A549 (cell line): ENCODE data around the gene PID1. TPM values are rescaled to one million over a fixed set of nuclear protein-coding genes. Genes with fewer than 3 reads are reported as not detected.

ENCODE experiments used
- ATAC-seq, 2 experiments: fragments of 200-7000 bp in 1 of 2; fragments of >200 bp in 1 of 2; cut with Nextera tagmentation in 1 of 2; cut with Tn5 transposase in 1 of 2; 3 replicates each; pipeline versions ENCODE4 v1.8.0 to v1.9.1; 2018 to 2020; ENCODE audit warnings: mild to moderate bottlenecking in 1 of 2, moderate library complexity in 1 of 2
- CTCF ChIA-PET: fragments of 300-600 bp; sonication (Branson Sonifier 250); formaldehyde crosslinking; extraction: SDS; loops from one replicate; lab custom pipeline; 2021; ENCODE audit warnings: antibody characterized with exemption, inconsistent platforms; lab: Yijun Ruan, JAX
- POLR2A ChIA-PET: fragments of 350-600 bp; formaldehyde crosslinking; extraction: SDS; loops from one replicate; lab custom pipeline; 2021; ENCODE audit warnings: antibody characterized with exemption, inconsistent platforms; lab: Yijun Ruan, JAX
- DNase-seq, 2 experiments: peaks; one replicate each; pipeline versions ENCODE4 v3.0.0 to v3.0.0-alpha.2; 2011 to 2016; ENCODE audit warnings: low read depth in 1 of 2, low spot score in 1 of 2
- FAIRE-seq: peaks from 2 replicates; lab custom pipeline; 2011; peaks lifted over from hg19 to GRCh38; lab: Jason Lieb, UNC
- H3K27ac ChIP-seq, 2 experiments: fragments of >200 bp; sonication (Bioruptor Twin); formaldehyde crosslinking; 3 replicates each; pipeline ENCODE4 v1.5.1; 2016 to 2017
- H3K4me1 ChIP-seq: fragments of >200 bp; sonication (Bioruptor Twin); formaldehyde crosslinking; 3 replicates; pipeline ENCODE4 v1.6.1; 2016
- H3K4me2 ChIP-seq: fragments of >200 bp; sonication (Bioruptor Twin); formaldehyde crosslinking; 3 replicates; pipeline ENCODE4 v1.6.1; 2016
- H3K4me3 ChIP-seq: fragments of >200 bp; sonication (Bioruptor Twin); formaldehyde crosslinking; 3 replicates; pipeline ENCODE4 v1.5.1; 2016
- H3K9me3 ChIP-seq: fragments of >200 bp; sonication (Bioruptor Twin); formaldehyde crosslinking; 3 replicates; pipeline ENCODE4 v1.6.1; 2016
- ATOH8 ChIP-seq: fragments of 250-450 bp; sonication (Bioruptor Pico); IDR thresholded peaks from 2 replicates; pipeline ENCODE4 v1.5.0; 2020; ENCODE audit warnings: low read depth, mild to moderate bottlenecking, moderate library complexity
- BCL3 ChIP-seq: fragments of >200 bp; sonication (Bioruptor Twin); formaldehyde crosslinking; IDR thresholded peaks from 3 replicates; pipeline ENCODE4 v1.6.1; 2016
- BHLHE40 ChIP-seq: IDR thresholded peaks from 2 replicates; pipeline ENCODE4 v1.6.1; 2012; ENCODE audit warnings: low read depth, low read length, inconsistent platforms
- CBX2 ChIP-seq: fragments of 200-600 bp; sonication (generic); IDR thresholded peaks from 2 replicates; pipeline ENCODE4 v1.6.1; 2016; ENCODE audit warnings: low read depth, mild to moderate bottlenecking, borderline replicate concordance
- CEBPB ChIP-seq, 2 experiments: fragments of >200 bp in 1 of 2; sonication (Bioruptor Twin) in 1 of 2; formaldehyde crosslinking in 1 of 2; IDR thresholded peaks; 2 replicates each; pipeline ENCODE4 v1.6.1; 2012 to 2016
- CHD4 ChIP-seq: fragments of 200-600 bp; sonication (generic); IDR thresholded peaks from 2 replicates; pipeline ENCODE4 v1.6.1; 2016; ENCODE audit warnings: antibody characterized with exemption, mild to moderate bottlenecking, borderline replicate concordance
- CTCF ChIP-seq: fragments of >200 bp; sonication (Bioruptor Twin); formaldehyde crosslinking; IDR thresholded peaks from 3 replicates; pipeline ENCODE4 v1.5.1; 2016
- FOSB ChIP-seq: fragments of 250-450 bp; sonication (Bioruptor Pico); IDR thresholded peaks from 2 replicates; pipeline ENCODE4 v1.5.0; 2020; ENCODE audit warnings: mild to moderate bottlenecking, moderate library complexity
- FOSL2 ChIP-seq, 2 experiments: fragments of 450-650 bp in 1 of 2; fragments of >200 bp in 1 of 2; sonication (Bioruptor Twin) in 1 of 2; formaldehyde crosslinking; IDR thresholded peaks; 2 replicates each; pipeline versions ENCODE4 v1.5.0 to v1.6.1; 2016 to 2020; ENCODE audit warnings: mild to moderate bottlenecking in 1 of 2, moderate library complexity in 1 of 2
- HDAC2 ChIP-seq: fragments of 200-600 bp; sonication (generic); IDR thresholded peaks from 2 replicates; pipeline ENCODE4 v1.6.1; 2016
- HEYL ChIP-seq: fragments of 250-450 bp; sonication (Bioruptor Pico); IDR thresholded peaks from 2 replicates; pipeline ENCODE4 v1.8.0; 2021; ENCODE audit warnings: mild to moderate bottlenecking, moderate library complexity
- HOXA7 ChIP-seq: fragments of 250-450 bp; sonication (Bioruptor Pico); IDR thresholded peaks from 2 replicates; pipeline ENCODE4 v1.5.0; 2020; ENCODE audit warnings: mild to moderate bottlenecking, moderate library complexity
- HOXB13 ChIP-seq: fragments of 250-450 bp; sonication (Bioruptor Pico); IDR thresholded peaks from 2 replicates; pipeline ENCODE4 v1.5.0; 2020; ENCODE audit warnings: low read depth, mild to moderate bottlenecking, moderate library complexity
- JUNB ChIP-seq: fragments of >200 bp; sonication (Bioruptor Twin); formaldehyde crosslinking; IDR thresholded peaks from 2 replicates; pipeline ENCODE4 v1.6.1; 2016
- MAZ ChIP-seq: fragments of 150-350 bp; IDR thresholded peaks from 2 replicates; pipeline ENCODE4 v1.6.1; 2014; ENCODE audit warnings: antibody characterized with exemption, low read depth, low read length, borderline replicate concordance
- NR3C1 ChIP-seq: fragments of >200 bp; sonication (Bioruptor Twin); formaldehyde crosslinking; IDR thresholded peaks from 3 replicates; pipeline ENCODE4 v1.6.1; 2017
- PBX3 ChIP-seq: IDR thresholded peaks from 2 replicates; pipeline ENCODE4 v1.6.1; 2012
- PHF8 ChIP-seq: fragments of 200-600 bp; sonication (generic); IDR thresholded peaks from 2 replicates; pipeline ENCODE4 v1.6.1; 2016; ENCODE audit warnings: low read depth, mild to moderate bottlenecking, antibody characterized with exemption, moderate library complexity, borderline replicate concordance
- POLR2AphosphoS2 ChIP-seq: conservative IDR thresholded peaks from 2 replicates; pipeline ENCODE4 v1.6.1; 2012; ENCODE audit warnings: low read length, improper control_type of control experiment, inconsistent platforms
- RAD21 ChIP-seq, 2 experiments: fragments of >200 bp in 1 of 2; sonication (Bioruptor Twin) in 1 of 2; formaldehyde crosslinking in 1 of 2; IDR thresholded peaks in 1 of 2; conservative IDR thresholded peaks in 1 of 2; 2 replicates in 1 of 2; 3 replicates in 1 of 2; pipeline ENCODE4 v1.6.1; 2012 to 2018; ENCODE audit warnings: inconsistent platforms in 1 of 2
- RARB ChIP-seq: fragments of 250-450 bp; sonication (Bioruptor Pico); IDR thresholded peaks from 2 replicates; pipeline ENCODE4 v1.8.0; 2021; ENCODE audit warnings: mild to moderate bottlenecking, moderate library complexity
- RCOR1 ChIP-seq: fragments of 150-350 bp; IDR thresholded peaks from 2 replicates; pipeline ENCODE4 v1.6.1; 2014; ENCODE audit warnings: antibody characterized with exemption, low read length, low read depth
- REST ChIP-seq: fragments of 200-600 bp; sonication (generic); IDR thresholded peaks from 2 replicates; pipeline ENCODE4 v1.6.1; 2016; ENCODE audit warnings: antibody characterized with exemption, mild to moderate bottlenecking, moderate library complexity
- USF2 ChIP-seq: fragments of 450-650 bp; IDR thresholded peaks from 2 replicates; pipeline ENCODE4 v1.6.1; 2014; ENCODE audit warnings: antibody characterized with exemption
- ZNF302 ChIP-seq: fragments of 250-450 bp; sonication (Bioruptor Pico); IDR thresholded peaks from 2 replicates; pipeline ENCODE4 v1.9.0; 2021; ENCODE audit warnings: inconsistent platforms, mild to moderate bottlenecking, moderate library complexity
- ZSCAN20 ChIP-seq: fragments of 250-450 bp; sonication (Bioruptor Pico); IDR thresholded peaks from 2 replicates; pipeline ENCODE4 v1.8.0; 2022; ENCODE audit warnings: mild to moderate bottlenecking, moderate library complexity
- WGBS: methylation state at CpG from one replicate; pipeline ENCODE4 v1.1.6; 2017; ENCODE audit errors: missing lambda C conversion rate; 5-methylcytosine and 5-hydroxymethylcytosine counted together
- polyA plus RNA-seq, 4 experiments: library from polyadenylated mRNA; depleted of rRNA in 3 of 4; stranded (reverse); fragments of >200 nt; fragmentation: RNase III in 1 of 4; extraction: RNeasy Plus Mini Kit Qiagen cat#74134 plus additional on column Dnase treatment in 1 of 4; gene quantifications; 2 replicates in 3 of 4; 3 replicates in 1 of 4; pipeline ENCODE4 v1.2.3, GENCODE V29; 2011 to 2017

PID1 gene
- polyA plus RNA-seq, 2 of the 4 experiments (the other 2 are of a cell fraction) = 0.75 to 2.7 TPM

GRCh38 chr2:229083606-229084340 is 187.3 kb downstream of the PID1 start:
- CTCF ChIA-PET = interaction anchor here (1.0 kb wide), 1 partner anchor 14 kb away, joined by 3 read pairs; no protein-coding TSS in a partner anchor
- ATAC-seq = no peak
- Histone ChIP-seq H3K27ac (no peak overlapping the region), H3K4me2 (no peak overlapping the region), H3K9me3 (no peaks in the 10 kb centered on the region), H3K4me3 (no peak overlapping the region), H3K4me1 (no peaks in the 10 kb centered on the region)
- no peak for TF ChIP-seq ATOH8
- no peak for TF ChIP-seq PBX3
- no peak for TF ChIP-seq FOSL2 (IDR thresholded peaks at IDR 0.05)
- TF ChIP-seq FOSL2 (CRISPR knock-in tag; IDR thresholded peaks at IDR 0.05) = no peak
- TF ChIP-seq USF2 = no peak
- no peak for TF ChIP-seq CEBPB (IDR thresholded peaks at IDR 0.05)
- no peak for TF ChIP-seq HOXA7 (CRISPR knock-in tag)
- no peak for TF ChIP-seq POLR2AphosphoS2
- TF ChIP-seq RCOR1 = no peak
- TF ChIP-seq ZSCAN20 (CRISPR knock-in tag) = no peak
- no peak for TF ChIP-seq CHD4
- TF ChIP-seq FOSB (CRISPR knock-in tag) = no peak
- TF ChIP-seq CTCF = no peak
- no peak for TF ChIP-seq MAZ
- TF ChIP-seq RARB (CRISPR knock-in tag) = no peak
- no peak for TF ChIP-seq HDAC2
- no peak for TF ChIP-seq PHF8
- FAIRE-seq = no peak
- WGBS = 2% methylated on average over 5 of the region's 5 CpGs
- POLR2A ChIA-PET = no interaction called here
- no peak for DNase-seq

- Histone ChIP-seq H3K27ac (no peak overlapping the region), H3K9me3 (no peaks in the 10 kb centered on the region), H3K4me1 (no peaks in the 10 kb centered on the region), H3K4me3 (no peak overlapping the region), H3K4me2 (no peak overlapping the region)
- FAIRE-seq (no peak), DNase-seq (no peak), ATAC-seq (no peak)
- WGBS = 0% methylated on average over 1 of the region's 1 CpG
- ChIA-PET CTCF (no interaction called here), POLR2A (no interaction called here)
- TF ChIP-seq BHLHE40 = no peak
- TF ChIP-seq HEYL = no peak
- TF ChIP-seq REST = no peak
- no peak for TF ChIP-seq NR3C1
- no peak for TF ChIP-seq USF2
- TF ChIP-seq BCL3 = no peak
- TF ChIP-seq CHD4 = no peak
- no peak for TF ChIP-seq HOXB13 (CRISPR knock-in tag)
- no peak for TF ChIP-seq ZNF302
- no peak for TF ChIP-seq RAD21 (conservative IDR thresholded peaks at IDR 0.05 in 1 of 2, IDR thresholded peaks at IDR 0.05 in 1 of 2)
- no peak for TF ChIP-seq JUNB
- no peak for TF ChIP-seq CBX2
- TF ChIP-seq, all 56 proteins: peak for 0
Measured at GRCh38 chr2:229081411-229081810, 189.7 kb downstream of the PID1 start.
